Calu3 (cell line): ENCODE results near the gene STRAP. TPM values are rescaled to one million over a fixed set of nuclear protein-coding genes. Genes with fewer than 3 reads are reported as not detected.

ENCODE experiments used
- BruUV-seq: library from RNA; stranded (reverse); fragments of 400-500 nt; replicated peaks from 2 replicates; lab custom pipeline; 2021; lab: Mats Ljungman, UMichigan
- CTCF ChIA-PET: fragments of 300-600 bp; sonication (Branson Sonifier 250); formaldehyde crosslinking; loops from one replicate; lab custom pipeline; 2022; ENCODE audit warnings: antibody characterized with exemption; lab: Charles Lee
- DNase-seq: peaks from one replicate; pipeline ENCODE4 v3.0.0; 2022
- H3K27ac Mint-ChIP-seq: one replicate; pipeline ENCODE4 v1.8.0; 2022; ENCODE audit warnings: mixed read lengths; ENCODE audit not compliant: unreplicated experiment
- H3K27me3 Mint-ChIP-seq: one replicate; pipeline ENCODE4 v1.8.0; 2022; ENCODE audit warnings: mixed read lengths; ENCODE audit not compliant: unreplicated experiment
- H3K36me3 Mint-ChIP-seq: one replicate; pipeline ENCODE4 v1.8.0; 2022; ENCODE audit warnings: mild to moderate bottlenecking, moderate library complexity, mixed read lengths; ENCODE audit not compliant: insufficient read depth, unreplicated experiment
- H3K4me1 Mint-ChIP-seq: one replicate; pipeline ENCODE4 v1.8.0; 2022; ENCODE audit warnings: mild to moderate bottlenecking, low read depth, mixed read lengths; ENCODE audit not compliant: unreplicated experiment
- H3K4me3 Mint-ChIP-seq: one replicate; pipeline ENCODE4 v1.8.0; 2022; ENCODE audit warnings: mild to moderate bottlenecking, low read depth, moderate library complexity, mixed read lengths; ENCODE audit not compliant: unreplicated experiment
- H3K9me3 Mint-ChIP-seq: one replicate; pipeline ENCODE4 v1.8.0; 2022; ENCODE audit warnings: low read depth, mixed read lengths; ENCODE audit not compliant: unreplicated experiment
- CTCF ChIP-seq: fragments of 200-600 bp; IDR thresholded peaks from one replicate; pipeline ENCODE4 v1.8.0; 2022; ENCODE audit warnings: antibody characterized with exemption; ENCODE audit not compliant: unreplicated experiment
- intact Hi-C: fragments of 100-400 bp; cut with micrococcal nuclease; formaldehyde crosslinking; loops from one replicate; pipeline ENCODE4 v1.10.0; 2022; ENCODE audit not compliant: unreplicated experiment
- total RNA-seq: library from RNA; stranded (reverse); gene quantifications from 2 replicates; pipeline ENCODE4 v1.2.3, GENCODE V29; 2022

The STRAP gene
- total RNA-seq, 1 experiment from 2014 or later: 124 TPM

- H3K9me3 Mint-ChIP-seq: peaks cover 2% of the 10 kb centered on the region
- no peaks in the 10 kb centered on the region for H3K4me1 Mint-ChIP-seq
- no peak for TF ChIP-seq CTCF
- BruUV-seq: no TSS peak
- no peak overlapping the region for H3K4me3 Mint-ChIP-seq
- intact Hi-C loops: no loop called here
- CTCF ChIA-PET: no interaction called here
- H3K27ac Mint-ChIP-seq: no peak overlapping the region
- no peaks in the 10 kb centered on the region for H3K27me3 Mint-ChIP-seq
- H3K36me3 Mint-ChIP-seq: no peaks in the 10 kb centered on the region
- DNase-seq: no peak
Observed at GRCh38 chr12:15918066-15918465, 35.9 kb downstream of the STRAP start.

GRCh38 chr12:15919418-15919817, 37.2 kb downstream of the STRAP start:
- BruUV-seq: no TSS peak
- CTCF ChIA-PET: no interaction called here
- Mint-ChIP-seq H3K4me3 (no peak overlapping the region), H3K27me3 (no peaks in the 10 kb centered on the region), H3K4me1 (no peaks in the 10 kb centered on the region), H3K27ac (no peak overlapping the region), H3K36me3 (no peaks in the 10 kb centered on the region), H3K9me3 (peaks cover 2% of the 10 kb centered on the region)
- no peak for DNase-seq
- TF ChIP-seq CTCF: no peak
- intact Hi-C loops: no loop called here

GRCh38 chr12:15924956-15925355, 42.8 kb downstream of the STRAP start:
- BruUV-seq: no TSS peak
- no peaks in the 10 kb centered on the region for H3K4me1 Mint-ChIP-seq
- H3K27me3 Mint-ChIP-seq: no peaks in the 10 kb centered on the region
- H3K27ac Mint-ChIP-seq: no peak overlapping the region
- H3K9me3 Mint-ChIP-seq: peaks cover 2% of the 10 kb centered on the region
- no peak for TF ChIP-seq CTCF
- H3K4me3 Mint-ChIP-seq: no peak overlapping the region
- DNase-seq: no peak
- intact Hi-C loops: no loop called here
- CTCF ChIA-PET: no interaction called here
- no peaks in the 10 kb centered on the region for H3K36me3 Mint-ChIP-seq

GRCh38 chr12:15928346-15928745, 46.2 kb downstream of the STRAP start:
- H3K4me1 Mint-ChIP-seq: peaks cover 10% of the 10 kb centered on the region
- no peak for TF ChIP-seq CTCF
- BruUV-seq: no TSS peak
- CTCF ChIA-PET: no interaction called here
- no peaks in the 10 kb centered on the region for H3K27me3 Mint-ChIP-seq
- intact Hi-C loops: no loop called here
- DNase-seq: no peak
- no peaks in the 10 kb centered on the region for H3K36me3 Mint-ChIP-seq
- no peaks in the 10 kb centered on the region for H3K9me3 Mint-ChIP-seq
- H3K4me3 Mint-ChIP-seq: no peak overlapping the region
- no peak overlapping the region for H3K27ac Mint-ChIP-seq
